Neural progenitor cell (in vitro differentiated cells): ENCODE measurements around the gene BICDL2.

Experiments used
- EZH2 ChIP-seq: fragments of 200-600 bp; sonication (generic); IDR thresholded peaks from 2 replicates; pipeline ENCODE4 v1.6.1; 2017; ENCODE audit warnings: antibody characterized with exemption, mild to moderate bottlenecking, moderate library complexity
- EZH2phosphoT487 ChIP-seq: fragments of 200-600 bp; sonication (generic); IDR thresholded peaks from 2 replicates; pipeline ENCODE4 v1.6.1; 2017; ENCODE audit warnings: antibody characterized with exemption
- TF ChIP-seq, protein P1 (sequence below): fragments of 200-600 bp; sonication (generic); IDR thresholded peaks from 2 replicates; pipeline ENCODE4 v1.5.1; 2017; ENCODE audit warnings: antibody characterized with exemption, mild to moderate bottlenecking

GRCh38 chr16:3060339-3061127 is 23.8 kb upstream of the BICDL2 start:
- TF ChIP-seq EZH2phosphoT487 (no peak), EZH2 (no peak)
- TF ChIP-seq, protein P1, sequence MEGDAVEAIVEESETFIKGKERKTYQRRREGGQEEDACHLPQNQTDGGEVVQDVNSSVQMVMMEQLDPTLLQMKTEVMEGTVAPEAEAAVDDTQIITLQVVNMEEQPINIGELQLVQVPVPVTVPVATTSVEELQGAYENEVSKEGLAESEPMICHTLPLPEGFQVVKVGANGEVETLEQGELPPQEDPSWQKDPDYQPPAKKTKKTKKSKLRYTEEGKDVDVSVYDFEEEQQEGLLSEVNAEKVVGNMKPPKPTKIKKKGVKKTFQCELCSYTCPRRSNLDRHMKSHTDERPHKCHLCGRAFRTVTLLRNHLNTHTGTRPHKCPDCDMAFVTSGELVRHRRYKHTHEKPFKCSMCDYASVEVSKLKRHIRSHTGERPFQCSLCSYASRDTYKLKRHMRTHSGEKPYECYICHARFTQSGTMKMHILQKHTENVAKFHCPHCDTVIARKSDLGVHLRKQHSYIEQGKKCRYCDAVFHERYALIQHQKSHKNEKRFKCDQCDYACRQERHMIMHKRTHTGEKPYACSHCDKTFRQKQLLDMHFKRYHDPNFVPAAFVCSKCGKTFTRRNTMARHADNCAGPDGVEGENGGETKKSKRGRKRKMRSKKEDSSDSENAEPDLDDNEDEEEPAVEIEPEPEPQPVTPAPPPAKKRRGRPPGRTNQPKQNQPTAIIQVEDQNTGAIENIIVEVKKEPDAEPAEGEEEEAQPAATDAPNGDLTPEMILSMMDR, result no peak
